HepG2 (cell line): ENCODE data around the gene MAEA. TPM values are rescaled to one million over a fixed set of nuclear protein-coding genes. Genes with fewer than 3 reads are reported as not detected.

Source experiments
- ATAC-seq: fragments of 200-7000 bp; cut with Tn5 transposase; 3 replicates; pipeline ENCODE4 v1.9.1; 2020; ENCODE audit warnings: mild to moderate bottlenecking, moderate library complexity
- BruUV-seq: library from RNA; stranded (reverse); fragments of 400-500 nt; replicated peaks from 2 replicates; lab custom pipeline; 2021; lab: Mats Ljungman, UMichigan
- CTCF ChIA-PET: fragments of 300-600 bp; formaldehyde crosslinking; extraction: SDS; loops from one replicate; lab custom pipeline; 2021; ENCODE audit warnings: low total read pairs, inconsistent platforms, low intra/inter-chr PET ratio; lab: Yijun Ruan, JAX
- POLR2A ChIA-PET: fragments of 350-600 bp; sonication (Branson Sonifier 250); formaldehyde crosslinking; loops from one replicate; lab custom pipeline; 2020; ENCODE audit warnings: antibody characterized with exemption, inconsistent platforms; lab: Yijun Ruan, JAX
- DNase-seq: peaks from one replicate; pipeline ENCODE4 v3.0.0-alpha.2; 2015; ENCODE audit warnings: low spot score
- FAIRE-seq: peaks from 3 replicates; lab custom pipeline; 2011; peaks lifted over from hg19 to GRCh38; lab: Jason Lieb, UNC
- H2AFZ ChIP-seq: one replicate; pipeline ENCODE4 v1.6.1; 2011; ENCODE audit warnings: low read length, inconsistent platforms
- H3K27ac ChIP-seq: fragments of 300-600 bp; 3 replicates; pipeline ENCODE4 v1.8.0; 2011; ENCODE audit warnings: mixed run types, mild to moderate bottlenecking, mixed read lengths, low read length, inconsistent platforms; ENCODE audit not compliant: insufficient read depth; ENCODE audit errors: extremely low read length
- H3K27me3 ChIP-seq, 2 experiments: fragments of 200-600 bp in 1 of 2; 2 replicates in 1 of 2; 3 replicates in 1 of 2; pipeline versions ENCODE4 v1.6.0 to v1.8.0; 2011; ENCODE audit warnings: low read length in 2 of 2, mild to moderate bottlenecking in 2 of 2, moderate library complexity in 2 of 2, inconsistent platforms in 1 of 2; ENCODE audit not compliant: insufficient read depth in 2 of 2, control insufficient read depth in 1 of 2
- H3K36me3 ChIP-seq, 2 experiments: fragments of 200-600 bp in 1 of 2; replicated peaks in 1 of 2; 2 replicates in 1 of 2; 3 replicates in 1 of 2; pipeline versions ENCODE4 v1.5.1 to v1.8.0; 2011; ENCODE audit warnings: low read length in 2 of 2, inconsistent platforms in 1 of 2; ENCODE audit not compliant: insufficient read depth in 2 of 2, control insufficient read depth in 1 of 2
- H3K4me1 ChIP-seq: 2 replicates; pipeline ENCODE4 v1.5.1; 2012; ENCODE audit warnings: low read length, inconsistent platforms; ENCODE audit not compliant: insufficient read depth
- H3K4me2 ChIP-seq: 2 replicates; pipeline ENCODE4 v1.6.0; 2011; ENCODE audit warnings: low read depth, low read length, inconsistent platforms
- H3K4me3 ChIP-seq, 3 experiments: fragments of 200-600 bp in 1 of 3; sonication (generic), shearing (Covaris generic) in 1 of 3; replicated peaks in 1 of 3; 2 replicates each; pipeline ENCODE4 v1.5.1; 2011 to 2016; ENCODE audit warnings: low read length in 3 of 3, inconsistent platforms in 2 of 3, low read depth in 2 of 3, mild to moderate bottlenecking in 2 of 3, control low read depth in 1 of 3, mixed read lengths in 1 of 3; ENCODE audit not compliant: insufficient read depth in 1 of 3
- H3K79me2 ChIP-seq: one replicate; pipeline ENCODE4 v1.6.1; 2011; ENCODE audit warnings: low read length, inconsistent platforms; ENCODE audit not compliant: insufficient read depth
- H3K9ac ChIP-seq: 2 replicates; pipeline ENCODE4 v1.6.0; 2011; ENCODE audit warnings: mild to moderate bottlenecking, low read depth, low read length, inconsistent platforms; ENCODE audit not compliant: insufficient read depth
- H3K9me3 ChIP-seq: 2 replicates; pipeline ENCODE4 v1.5.1; 2012; ENCODE audit warnings: mild to moderate bottlenecking, low read length
- H4K20me1 ChIP-seq: 2 replicates; pipeline ENCODE4 v1.6.0; 2011; ENCODE audit warnings: inconsistent platforms, mild to moderate bottlenecking, low read length, moderate library complexity; ENCODE audit not compliant: insufficient read depth
- BCL6 ChIP-seq: IDR thresholded peaks from 2 replicates; pipeline ENCODE4 v1.6.1; 2016; ENCODE audit warnings: missing genetic modification reagents, missing compliant biosample characterization
- DNMT3B ChIP-seq: conservative IDR thresholded peaks from 2 replicates; pipeline ENCODE4 v1.6.1; 2016; ENCODE audit warnings: missing biosample characterization, control low read depth
- IRX3 ChIP-seq: sonication (generic); formaldehyde crosslinking; IDR thresholded peaks from 2 replicates; pipeline ENCODE4 v1.8.1; 2023; ENCODE audit warnings: mild to moderate bottlenecking, low read depth, missing genetic modification reagents, borderline replicate concordance
- MYNN ChIP-seq: sonication (generic); formaldehyde crosslinking; IDR thresholded peaks from 2 replicates; pipeline ENCODE4 v1.4.0; 2020; ENCODE audit warnings: mild to moderate bottlenecking, low read depth, missing genetic modification reagents
- WIZ ChIP-seq: sonication (generic); formaldehyde crosslinking; IDR thresholded peaks from 2 replicates; pipeline ENCODE4 v1.5.1; 2020; ENCODE audit warnings: mild to moderate bottlenecking, missing genetic modification reagents
- ZBTB20 ChIP-seq: sonication (generic); formaldehyde crosslinking; IDR thresholded peaks from 2 replicates; pipeline ENCODE4 v1.8.1; 2023; ENCODE audit warnings: missing genetic modification reagents, low read depth, mild to moderate bottlenecking, borderline replicate concordance
- ZNF44 ChIP-seq: sonication (generic); formaldehyde crosslinking; IDR thresholded peaks from 2 replicates; pipeline ENCODE4 v1.5.1; 2020; ENCODE audit warnings: mild to moderate bottlenecking, missing genetic modification reagents
- WGBS: methylation state at CpG from one replicate; pipeline ENCODE4 v1.1.6; 2017; ENCODE audit warnings: low lambda C conversion rate; 5-methylcytosine and 5-hydroxymethylcytosine counted together
- in situ Hi-C: cut with HindIII; loops from 2 replicates; pipeline ENCODE4 v1.10.0; 2017; ENCODE audit warnings: low pct_unique_long_range_greater_than_20kb; ENCODE audit not compliant: extremely low pct_ligation_motif_present
- intact Hi-C: fragments of 100-400 bp; cut with micrococcal nuclease; formaldehyde crosslinking; loops from one replicate; pipeline ENCODE4 v1.10.0; 2022; ENCODE audit not compliant: unreplicated experiment
- polyA plus RNA-seq, 8 experiments: library from polyadenylated mRNA; depleted of rRNA in 3 of 8; stranded (reverse) in 7 of 8; unstranded in 1 of 8; fragments of >200 nt; fragmentation: Illumina TruSeq in 4 of 8; extraction: Trizol in 4 of 8; gene quantifications; 2 replicates each; pipeline versions ENCODE4 v1.2.1 to v1.2.3, GENCODE V29; 2011 to 2016; ENCODE audit warnings: low read depth in 4 of 8, missing spikeins in 1 of 8, mixed read lengths in 1 of 8; ENCODE audit not compliant: insufficient read depth in 1 of 8
- total RNA-seq, 5 experiments: library from RNA; depleted of rRNA; stranded (reverse); fragments of >200 nt; fragmentation: Illumina TruSeq; extraction: Trizol; gene quantifications; 2 replicates each; pipeline ENCODE4 v1.2.3, GENCODE V29; 2016; ENCODE audit warnings: low read depth in 1 of 5
- TF ChIP-seq, protein P1 (sequence below): sonication (generic); formaldehyde crosslinking; IDR thresholded peaks from 2 replicates; pipeline ENCODE4 v1.4.0; 2020; ENCODE audit warnings: mild to moderate bottlenecking, low read depth, missing genetic modification reagents
- TF ChIP-seq, protein P2 (sequence below): conservative IDR thresholded peaks from 2 replicates; pipeline ENCODE4 v1.6.1; 2018; ENCODE audit warnings: missing genetic modification reagents

Gene MAEA
- total and polyA plus RNA-seq, 2 of the 13 experiments (the other 11 are each of a cell fraction or from before 2014, with no cell fraction given): 52.0 to 57.1 TPM

DNA sequence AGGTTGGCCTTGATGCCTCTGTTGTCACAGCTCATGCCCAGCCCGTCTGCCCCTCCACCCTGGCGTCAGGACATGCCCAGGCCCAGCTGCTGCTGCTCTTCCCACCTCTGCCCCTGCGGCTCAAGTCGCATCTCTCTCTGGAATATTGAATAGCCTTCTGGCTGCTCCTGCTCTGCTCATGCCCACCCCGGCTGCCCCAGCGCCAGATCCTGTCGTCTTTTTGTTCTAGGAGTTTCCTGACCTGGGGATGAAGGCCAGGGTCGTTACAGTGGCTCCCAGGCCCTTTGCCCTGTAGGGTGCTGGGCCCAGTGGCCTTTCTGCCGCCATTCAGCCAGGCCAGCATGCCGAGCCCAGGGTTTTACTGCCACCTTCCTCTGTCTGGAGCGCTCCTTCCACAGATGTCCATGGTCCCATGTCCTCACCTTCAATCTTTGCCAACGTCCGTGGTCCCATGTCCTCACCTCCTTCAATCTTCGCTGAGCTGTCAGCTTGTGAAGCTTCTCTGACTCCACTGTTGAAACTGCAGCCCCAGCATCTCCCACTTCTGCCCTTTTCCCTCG lies 9.7 kb downstream of the MAEA start:
- no peak overlapping the region for H3K9ac ChIP-seq
- H3K9me3 ChIP-seq: no peaks in the 10 kb centered on the region
- no TSS peak for BruUV-seq
- peaks cover 1% of the 10 kb centered on the region for H3K4me1 ChIP-seq
- H3K27ac ChIP-seq: no peak overlapping the region
- in situ Hi-C loops (no loop called here), intact Hi-C loops (no loop called here)
- CTCF ChIA-PET: no interaction called here
- peaks cover 78% of the 10 kb centered on the region for H3K79me2 ChIP-seq
- DNase-seq: no peak
- no peak for FAIRE-seq
- 88% methylated on average over 12 of the region's 15 CpGs for WGBS
- TF ChIP-seq MYNN (CRISPR knock-in tag) (no peak), WIZ (CRISPR knock-in tag) (no peak), ZNF44 (CRISPR knock-in tag) (no peak), DNMT3B (CRISPR knock-in tag) (no peak), BCL6 (CRISPR knock-in tag) (no peak), IRX3 (no peak), ZBTB20 (CRISPR knock-in tag) (no peak)
- TF ChIP-seq, protein P1, sequence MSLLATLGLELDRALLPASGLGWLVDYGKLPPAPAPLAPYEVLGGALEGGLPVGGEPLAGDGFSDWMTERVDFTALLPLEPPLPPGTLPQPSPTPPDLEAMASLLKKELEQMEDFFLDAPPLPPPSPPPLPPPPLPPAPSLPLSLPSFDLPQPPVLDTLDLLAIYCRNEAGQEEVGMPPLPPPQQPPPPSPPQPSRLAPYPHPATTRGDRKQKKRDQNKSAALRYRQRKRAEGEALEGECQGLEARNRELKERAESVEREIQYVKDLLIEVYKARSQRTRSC (CRISPR knock-in tag): no peak
- TF ChIP-seq, protein P2, sequence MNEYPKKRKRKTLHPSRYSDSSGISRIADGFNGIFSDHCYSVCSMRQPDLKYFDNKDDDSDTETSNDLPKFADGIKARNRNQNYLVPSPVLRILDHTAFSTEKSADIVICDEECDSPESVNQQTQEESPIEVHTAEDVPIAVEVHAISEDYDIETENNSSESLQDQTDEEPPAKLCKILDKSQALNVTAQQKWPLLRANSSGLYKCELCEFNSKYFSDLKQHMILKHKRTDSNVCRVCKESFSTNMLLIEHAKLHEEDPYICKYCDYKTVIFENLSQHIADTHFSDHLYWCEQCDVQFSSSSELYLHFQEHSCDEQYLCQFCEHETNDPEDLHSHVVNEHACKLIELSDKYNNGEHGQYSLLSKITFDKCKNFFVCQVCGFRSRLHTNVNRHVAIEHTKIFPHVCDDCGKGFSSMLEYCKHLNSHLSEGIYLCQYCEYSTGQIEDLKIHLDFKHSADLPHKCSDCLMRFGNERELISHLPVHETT (CRISPR knock-in tag): no peak
- peaks cover 32% of the 10 kb centered on the region; the same call in 1 of the 2 replicates for H4K20me1 ChIP-seq
- ATAC-seq: no peak
- H3K4me3 ChIP-seq: no peak overlapping the region
- H2AFZ ChIP-seq: no peak overlapping the region
- H3K36me3 ChIP-seq: peaks cover 22 to 38% of the 10 kb centered on the region in 2 experiments; a peak in 4 of 5 replicates
- no peak overlapping the region for H3K4me2 ChIP-seq
- no peaks in the 10 kb centered on the region for H3K27me3 ChIP-seq
- POLR2A ChIA-PET: no interaction called here
